ENCODE results near the gene TIMM10B.

Gene TIMM10B, protein sequence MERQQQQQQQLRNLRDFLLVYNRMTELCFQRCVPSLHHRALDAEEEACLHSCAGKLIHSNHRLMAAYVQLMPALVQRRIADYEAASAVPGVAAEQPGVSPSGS

DNA sequence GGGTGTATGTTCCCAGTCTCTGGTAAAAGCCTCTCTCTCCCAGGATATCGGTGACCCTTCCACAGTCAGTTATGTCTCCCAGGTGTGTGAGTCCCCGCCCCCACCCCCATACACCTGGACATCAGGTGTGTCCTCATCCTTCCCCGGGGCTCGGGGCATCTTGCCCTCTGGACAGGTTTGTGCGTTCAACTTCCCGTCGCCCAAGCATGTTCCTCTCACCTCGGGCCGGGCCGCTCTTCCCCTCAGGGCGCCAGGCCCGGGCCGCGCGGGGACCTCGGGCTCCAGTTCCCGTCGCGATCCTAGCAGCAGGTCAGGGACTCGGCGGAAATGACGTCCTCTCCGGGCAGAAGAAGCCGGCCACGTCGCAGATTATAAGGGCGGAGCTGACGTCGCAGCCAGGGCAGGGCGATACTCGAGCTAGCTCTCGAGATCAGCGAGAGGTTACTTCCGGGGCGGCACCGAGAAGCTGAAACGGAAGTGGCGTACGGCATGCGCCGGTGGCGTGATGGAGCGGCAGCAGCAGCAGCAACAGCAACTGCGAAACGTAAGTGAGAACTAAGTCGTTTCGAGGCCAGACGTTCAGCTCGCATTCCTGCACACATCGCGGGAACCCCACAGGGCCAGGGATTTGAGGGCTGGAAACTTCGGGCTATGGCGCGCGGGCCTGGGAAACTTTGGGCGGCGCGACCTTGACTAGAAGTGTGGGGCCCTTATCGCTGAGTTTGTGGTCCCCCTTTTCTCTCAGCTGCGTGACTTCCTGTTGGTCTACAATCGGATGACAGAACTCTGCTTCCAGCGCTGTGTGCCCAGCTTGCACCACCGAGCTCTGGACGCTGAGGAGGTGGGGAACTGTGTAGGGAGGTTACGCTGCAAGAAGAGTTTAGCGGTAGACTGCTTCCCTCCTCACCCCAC is at the start of gene TIMM10B, which contains the start of gene ARFIP2:
Gene TIMM10B (plus strand): TSS at position 490 of the 912 bp plus-strand sequence. CDS start 16 bp downstream, at position 506.
Gene ARFIP2 (minus strand): TSS at position 320 of the 912 bp plus-strand sequence. CDS start 910 bp downstream, outside the sequence.
- DNase-seq: peak; percentile 98

DNA sequence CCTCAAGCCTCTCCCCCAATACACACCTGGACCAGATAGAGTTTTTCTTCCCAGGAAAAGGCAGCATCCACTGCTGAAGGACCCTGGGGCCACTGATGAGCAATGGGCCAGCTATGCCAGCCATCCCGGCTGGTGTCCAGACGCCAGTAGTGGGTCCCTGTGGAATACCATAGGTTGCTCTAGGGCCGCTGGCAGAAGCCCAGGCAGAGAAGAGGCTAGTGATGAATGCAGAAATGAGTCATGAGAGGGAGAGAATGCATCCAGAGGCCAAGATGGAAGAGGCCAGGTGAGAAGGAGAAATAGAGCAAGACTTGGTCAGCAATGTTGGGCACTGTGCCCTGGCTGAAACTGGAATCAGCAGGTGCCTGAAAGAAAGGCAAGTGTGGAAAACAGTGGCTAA is 49.4 kb upstream of the TIMM10B start:
- no peak for DNase-seq

DNA sequence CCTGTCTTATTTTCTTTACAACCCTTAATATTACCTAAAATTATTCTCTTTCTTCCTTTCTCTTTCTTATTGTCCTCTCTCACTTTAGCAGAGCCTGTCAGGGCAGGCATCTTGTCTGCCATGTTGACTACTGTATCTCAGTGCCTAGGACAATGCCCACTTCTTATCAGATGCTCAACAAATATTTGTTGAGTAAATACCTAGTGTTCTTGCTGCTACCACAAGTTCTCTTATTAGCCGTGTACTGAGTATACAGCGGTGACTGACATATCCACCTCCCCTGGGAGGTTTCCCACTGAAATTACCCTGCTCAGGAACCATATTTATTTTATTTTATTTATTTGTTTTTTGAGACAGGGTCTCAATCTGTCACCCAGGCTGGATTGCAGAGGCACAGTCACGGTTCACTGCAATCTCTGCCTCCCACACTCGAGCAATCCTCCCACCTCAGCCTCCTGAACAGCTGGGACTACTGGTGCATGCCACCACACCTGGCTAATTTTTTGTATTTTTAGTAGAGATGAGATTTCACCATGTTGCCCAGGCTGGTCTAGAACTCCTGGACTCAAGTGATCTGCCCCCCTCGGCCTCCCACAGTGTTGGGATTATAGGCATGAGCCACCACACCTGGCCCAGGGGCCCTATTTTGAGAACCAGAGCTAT is 47.2 kb upstream of the TIMM10B start:
- DNase-seq: no peak

DNA sequence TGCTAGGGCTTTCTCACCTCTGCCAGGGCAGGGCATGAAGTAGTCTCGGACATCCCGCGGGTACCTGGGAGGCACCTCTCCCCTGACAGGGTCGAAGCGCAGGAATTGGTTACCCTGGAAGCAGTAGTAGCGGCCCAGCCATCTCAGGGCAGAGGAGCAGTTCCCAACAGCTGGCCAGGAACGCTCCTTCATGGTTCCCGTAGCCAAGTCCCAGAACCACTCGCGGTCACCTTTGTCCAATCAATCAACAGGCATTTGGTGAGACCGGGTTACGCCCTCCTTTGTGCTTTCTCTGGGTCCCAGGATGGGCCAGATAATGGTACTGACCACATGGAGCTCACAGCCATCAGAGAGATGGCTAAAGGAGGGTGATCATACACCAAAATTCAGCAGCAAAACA is 43.9 kb upstream of the TIMM10B start:
- no peak for DNase-seq

DNA sequence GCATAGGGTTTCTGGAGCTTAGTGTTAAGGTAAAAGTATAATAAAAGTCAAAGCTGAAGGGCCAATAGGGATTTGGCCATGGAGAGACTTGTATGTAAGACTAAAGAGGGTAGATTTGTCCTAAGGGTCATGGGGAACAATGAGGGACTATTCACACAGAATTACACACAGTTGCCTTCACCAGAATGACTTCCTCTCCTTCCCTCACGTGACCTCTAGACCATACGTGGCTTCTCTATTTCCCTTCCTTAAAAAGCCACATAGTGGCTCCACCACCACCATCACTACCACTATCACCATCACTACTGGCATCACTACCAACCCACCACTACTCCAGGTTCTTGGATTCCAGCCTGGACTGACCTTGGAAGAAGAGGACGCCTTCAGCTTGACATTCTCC is 43.3 kb upstream of the TIMM10B start:
- DNase-seq: no peak

DNA sequence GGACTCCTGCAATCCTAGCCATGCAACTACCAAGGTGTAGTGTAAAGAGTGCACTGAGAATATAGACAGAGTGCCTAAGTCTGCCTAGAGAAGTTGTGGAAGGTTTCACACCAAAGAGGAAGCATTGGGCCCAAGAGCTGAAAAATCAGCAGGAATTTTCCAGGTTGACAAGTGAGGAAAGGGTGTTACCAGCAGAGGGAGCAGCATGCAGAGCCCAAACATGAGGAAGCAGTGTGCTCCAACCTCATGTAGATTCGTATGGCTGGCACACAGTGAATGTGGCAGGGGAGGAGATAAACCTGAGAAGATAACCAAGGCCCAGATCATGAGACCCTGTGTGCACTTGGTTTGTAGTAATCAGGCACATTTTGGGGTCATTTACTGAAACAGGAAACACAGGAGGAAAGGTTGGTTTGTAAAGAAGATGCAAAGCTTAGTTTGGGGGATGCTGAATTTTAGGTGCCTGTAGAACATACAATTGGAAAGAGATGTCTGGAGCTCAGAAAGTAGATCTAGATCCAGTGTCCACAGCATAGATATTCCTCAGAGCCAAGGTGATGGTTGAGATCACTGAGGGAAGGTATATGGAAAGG is 42.2 kb upstream of the TIMM10B start:
- peak; percentile 59 for DNase-seq

DNA sequence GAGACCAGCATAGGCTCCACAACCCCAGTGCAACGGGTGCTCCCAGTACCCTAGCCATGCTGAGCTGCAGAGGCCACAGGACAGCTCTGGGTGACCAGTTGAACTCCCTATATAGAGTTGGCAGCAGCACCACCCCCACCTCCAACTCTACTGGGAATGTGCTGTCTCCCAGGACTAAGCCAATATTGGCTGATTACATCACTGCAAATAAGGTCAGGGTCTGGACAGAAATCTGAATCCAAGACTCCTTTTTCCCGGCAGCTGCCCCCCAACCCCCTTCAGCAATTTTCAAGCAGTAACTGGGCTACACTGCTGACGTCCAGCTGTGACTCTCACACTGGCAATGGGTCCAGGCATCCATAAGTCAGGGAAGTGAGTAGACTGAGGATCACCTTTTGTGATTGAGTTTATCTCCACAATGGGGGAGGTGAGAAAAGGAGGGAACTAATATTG is 40.4 kb upstream of the TIMM10B start, which contains the start of gene HPX:
Gene HPX (minus strand): TSS at position 82 of the 453 bp plus-strand sequence. CDS start 24 bp downstream, at position 58.
- DNase-seq: no peak

DNA sequence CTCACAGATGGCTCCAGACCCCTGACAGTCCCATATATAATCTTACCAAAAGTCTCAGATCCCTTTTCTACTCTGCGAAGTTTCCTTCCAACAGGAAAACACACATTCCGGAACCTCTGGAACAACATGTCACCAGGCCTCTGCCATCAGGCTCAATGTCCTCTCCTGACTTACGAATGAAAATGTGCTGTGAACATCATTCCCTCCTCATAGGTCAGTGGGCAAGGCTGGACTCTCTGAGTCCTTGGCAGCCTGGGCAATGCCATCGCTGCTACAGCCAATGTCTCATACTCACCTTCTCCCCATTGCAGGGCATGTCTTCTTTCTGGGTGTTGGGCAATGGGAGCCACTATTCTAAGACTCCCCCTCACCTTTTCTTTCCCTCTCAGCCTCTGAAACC is 38.9 kb upstream of the TIMM10B start:
- DNase-seq: no peak

DNA sequence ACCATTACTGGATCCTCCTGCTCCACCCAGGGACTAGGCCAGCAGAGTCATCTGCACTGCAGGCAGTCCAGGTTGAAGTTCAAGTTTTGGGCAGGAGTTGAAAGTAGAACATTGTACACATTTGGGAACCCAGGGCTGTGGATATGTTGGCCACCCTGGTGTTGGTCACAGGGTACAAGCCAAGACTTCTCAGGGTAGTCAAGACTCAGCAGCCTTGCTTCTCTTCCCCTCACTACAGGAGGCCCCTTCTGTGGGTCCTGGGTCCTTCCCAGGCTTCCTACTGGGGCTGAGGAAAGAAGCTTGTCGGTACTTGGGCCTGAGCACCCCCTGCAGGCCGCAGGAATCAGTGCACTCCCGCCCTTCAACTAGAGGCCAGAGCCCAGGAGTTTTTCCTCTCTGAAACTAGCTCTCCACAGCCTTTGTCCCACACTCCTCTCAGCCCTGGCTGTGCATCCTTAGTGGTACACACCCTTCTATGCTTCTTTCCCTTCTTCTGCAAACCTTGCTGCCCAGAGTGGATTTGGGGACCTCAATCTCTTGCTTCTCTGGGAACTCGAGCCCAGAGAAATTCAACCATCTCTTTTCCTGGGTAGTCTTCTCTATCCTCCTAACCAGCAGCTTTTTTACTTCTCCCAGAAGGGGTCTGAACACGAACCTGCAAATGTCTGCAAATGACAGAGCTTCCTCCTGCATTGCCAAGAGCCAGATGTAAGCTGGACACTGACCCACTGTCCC is 37.9 kb upstream of the TIMM10B start:
- no peak for DNase-seq

DNA sequence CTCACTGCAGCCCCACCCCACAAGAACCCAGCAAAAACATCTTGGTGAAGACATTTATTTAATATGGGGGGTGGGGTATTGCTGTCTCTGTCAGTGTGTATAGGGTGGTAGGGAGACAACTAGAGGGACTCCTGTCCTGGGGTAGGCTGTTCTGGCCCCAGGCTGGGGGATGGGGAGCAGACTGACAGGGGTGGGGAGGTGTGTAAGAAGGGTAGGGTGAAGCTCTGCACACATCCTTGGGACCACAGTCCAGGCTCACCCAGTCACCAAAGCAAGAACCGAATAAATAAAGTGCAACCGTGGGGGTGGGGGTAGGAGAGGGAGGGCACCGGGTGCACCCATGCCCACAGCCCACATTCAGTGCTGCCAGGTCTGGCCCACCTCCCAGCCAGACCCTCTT is 32.7 kb upstream of the TIMM10B start:
- no peak for DNase-seq

DNA sequence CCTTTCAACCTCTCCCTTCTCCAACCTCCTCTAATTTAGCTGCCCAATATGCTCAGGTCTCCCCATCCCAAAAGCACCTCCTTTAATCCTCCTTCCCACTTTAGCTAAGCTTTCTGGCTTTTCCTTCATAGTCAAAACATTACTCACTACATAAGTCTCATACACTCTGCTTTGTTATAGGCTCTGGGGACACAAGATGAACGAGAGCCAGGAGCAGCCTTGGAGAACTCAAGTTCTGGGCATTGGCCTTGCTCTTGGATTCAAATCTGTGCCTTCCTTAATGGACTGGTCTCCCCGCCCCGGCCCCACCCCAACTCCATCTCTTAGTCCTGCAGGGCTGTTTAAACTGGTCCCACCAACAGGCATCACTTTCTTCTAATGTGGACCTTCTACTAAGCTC is 29.1 kb upstream of the TIMM10B start:
- DNase-seq: no peak

DNA sequence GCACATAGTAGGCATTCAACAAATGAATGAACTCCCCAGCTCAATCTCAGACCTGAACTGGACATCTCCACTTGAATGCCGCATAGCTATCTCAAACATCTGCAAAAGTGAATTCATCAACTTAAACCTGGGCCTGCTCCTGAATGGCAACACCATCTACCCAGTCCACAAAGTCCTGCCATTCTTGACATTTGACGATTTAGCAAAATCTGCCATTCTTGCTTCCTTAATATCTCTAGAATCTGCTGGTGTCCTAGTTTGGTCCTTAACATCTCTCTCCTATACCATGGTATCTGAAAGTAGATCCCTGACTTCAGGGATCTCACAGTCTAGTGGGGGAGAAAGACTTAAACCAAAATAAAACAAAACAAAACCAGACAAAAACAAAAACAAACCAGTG is 28.1 kb upstream of the TIMM10B start:
- no peak for DNase-seq

DNA sequence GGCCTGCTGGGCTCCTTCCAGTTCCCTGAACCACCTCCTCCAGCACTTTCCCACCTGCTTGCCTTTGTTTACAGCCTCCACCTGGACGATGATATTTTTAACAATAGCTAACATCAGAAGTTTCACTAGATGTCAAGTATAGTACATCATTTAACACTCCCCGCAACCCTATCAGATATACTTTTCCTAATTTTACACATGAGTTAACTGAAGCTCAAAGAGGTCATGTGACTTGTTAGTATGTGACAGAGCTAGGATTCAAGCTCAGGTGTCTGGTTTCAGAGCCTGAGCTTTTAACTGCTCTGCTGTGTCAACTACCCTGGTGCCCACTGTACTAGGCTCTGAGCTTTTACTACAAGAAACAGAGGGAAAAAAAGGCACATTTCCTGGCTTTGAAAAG is 26.2 kb upstream of the TIMM10B start:
- peak; percentile 53 for DNase-seq

DNA sequence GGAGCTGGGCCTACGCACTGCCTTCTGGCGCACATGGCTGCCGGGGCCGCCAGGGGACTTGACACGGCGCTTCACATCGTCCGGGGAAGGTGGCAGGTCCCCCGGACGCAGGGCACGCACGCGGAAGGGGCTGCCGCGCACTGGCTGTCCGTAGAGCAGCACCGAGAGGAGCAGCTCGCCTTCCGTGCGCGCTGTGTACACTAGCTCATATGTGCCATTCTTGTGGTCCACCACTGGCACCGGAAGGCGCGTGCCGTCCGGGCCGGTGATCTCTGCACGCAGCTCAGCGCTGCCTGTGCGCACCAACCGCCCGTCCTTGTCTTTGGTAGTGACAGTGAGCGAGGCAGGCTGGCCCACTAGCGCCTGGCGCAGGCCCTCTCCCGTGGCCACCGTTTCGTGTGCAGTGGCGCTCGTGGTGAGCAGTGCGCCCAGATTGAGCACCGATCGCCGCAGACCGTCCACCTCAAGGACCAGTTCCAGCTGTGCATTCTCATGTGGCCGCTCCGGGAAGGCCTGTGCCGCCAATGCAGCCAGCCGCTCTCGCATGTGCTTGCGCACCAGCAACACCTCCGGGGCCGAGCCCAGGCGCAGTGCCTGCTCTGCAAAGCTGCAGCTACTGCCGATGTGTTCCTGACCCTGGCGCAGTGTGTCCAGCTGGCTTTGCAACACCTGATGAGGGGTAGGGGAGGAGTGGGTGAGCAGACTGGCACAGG is 24.8 kb upstream of the TIMM10B start:
- no peak for DNase-seq

DNA sequence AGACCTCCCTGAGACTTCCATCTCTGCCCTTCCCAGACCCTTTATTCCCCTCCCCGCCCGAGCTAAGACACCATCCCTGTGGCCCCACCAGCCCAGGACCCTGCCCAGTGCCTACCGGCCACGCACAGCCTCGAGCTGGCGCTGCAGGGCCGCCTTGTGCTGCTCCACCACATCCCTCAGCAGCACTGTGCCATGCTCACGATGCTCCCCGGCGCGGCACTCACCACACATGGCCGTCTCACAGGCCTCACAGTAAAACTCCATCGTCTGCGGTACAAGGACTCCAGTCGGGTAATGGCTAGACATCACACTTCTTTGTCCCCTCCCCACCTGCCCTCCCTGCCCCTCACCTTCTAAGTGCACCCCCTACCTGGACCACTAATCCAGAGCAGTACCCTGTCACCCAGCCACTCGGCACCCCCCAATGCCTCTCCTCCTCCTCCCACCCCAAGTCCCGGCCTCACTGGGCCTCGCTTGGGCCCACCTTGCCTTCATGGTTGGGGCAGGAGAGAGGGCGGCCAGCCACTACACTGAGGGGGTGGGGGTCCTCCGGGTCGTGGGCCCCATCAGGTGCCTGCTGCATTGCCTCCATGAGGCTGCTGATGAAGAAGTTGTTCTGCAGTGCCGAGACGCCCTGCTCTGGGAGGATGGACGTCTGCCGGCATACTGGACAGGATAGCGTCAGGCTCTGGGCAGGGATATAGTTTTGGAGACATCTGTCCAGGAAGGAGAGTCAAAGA is 23.6 kb upstream of the TIMM10B start:
- DNase-seq: no peak

DNA sequence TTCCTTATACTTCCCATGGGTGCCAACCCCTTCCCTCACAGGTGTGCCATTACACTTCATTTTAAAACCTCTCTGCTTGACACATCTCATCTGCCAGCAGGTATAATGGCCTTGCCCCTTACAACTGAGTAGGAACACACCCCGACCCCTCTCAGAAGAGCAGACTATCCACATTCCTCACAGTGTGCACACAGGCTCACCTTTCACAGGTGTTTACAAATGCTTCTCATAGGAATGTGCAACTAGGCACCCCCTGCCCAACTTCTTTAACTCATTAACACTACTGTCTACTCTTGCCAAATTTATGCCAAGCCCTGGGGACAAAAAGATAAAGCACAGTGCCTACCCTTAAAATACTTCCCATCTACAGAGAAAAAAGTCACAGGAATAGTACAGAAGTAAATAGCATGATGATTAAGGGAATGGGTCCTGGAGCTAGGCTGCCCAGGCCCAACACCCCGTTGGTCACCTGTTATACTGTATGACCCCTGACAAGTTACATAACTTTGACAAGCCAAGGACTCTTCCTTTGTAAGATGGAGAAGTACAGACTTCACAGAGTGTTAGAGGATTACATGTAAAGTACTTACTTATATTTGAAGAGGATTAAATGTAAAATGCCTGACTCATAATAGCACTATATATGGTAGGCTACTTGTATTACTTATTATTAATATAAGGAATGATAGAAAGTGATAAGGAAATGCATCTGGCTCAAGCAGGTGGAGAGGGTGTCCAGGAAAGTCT is 22.8 kb upstream of the TIMM10B start:
- DNase-seq: no peak

DNA sequence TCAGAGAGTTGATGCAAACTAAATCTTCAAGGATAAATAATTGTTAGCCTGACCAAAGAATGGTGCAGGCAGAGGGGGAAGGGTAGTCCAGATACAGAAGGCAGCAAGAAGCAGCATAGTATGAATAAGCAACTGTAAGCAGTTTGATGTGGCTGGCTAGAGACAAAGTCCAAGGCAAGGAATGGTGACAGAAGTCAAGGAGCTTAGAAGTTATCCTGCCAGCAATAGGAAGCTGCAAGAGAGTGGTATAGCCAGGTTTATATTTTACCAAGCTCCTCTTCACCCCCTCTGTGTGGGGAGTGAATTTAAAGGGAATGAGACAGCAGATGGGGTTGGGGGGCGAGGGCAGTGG is 22.2 kb upstream of the TIMM10B start:
- no peak for DNase-seq

DNA sequence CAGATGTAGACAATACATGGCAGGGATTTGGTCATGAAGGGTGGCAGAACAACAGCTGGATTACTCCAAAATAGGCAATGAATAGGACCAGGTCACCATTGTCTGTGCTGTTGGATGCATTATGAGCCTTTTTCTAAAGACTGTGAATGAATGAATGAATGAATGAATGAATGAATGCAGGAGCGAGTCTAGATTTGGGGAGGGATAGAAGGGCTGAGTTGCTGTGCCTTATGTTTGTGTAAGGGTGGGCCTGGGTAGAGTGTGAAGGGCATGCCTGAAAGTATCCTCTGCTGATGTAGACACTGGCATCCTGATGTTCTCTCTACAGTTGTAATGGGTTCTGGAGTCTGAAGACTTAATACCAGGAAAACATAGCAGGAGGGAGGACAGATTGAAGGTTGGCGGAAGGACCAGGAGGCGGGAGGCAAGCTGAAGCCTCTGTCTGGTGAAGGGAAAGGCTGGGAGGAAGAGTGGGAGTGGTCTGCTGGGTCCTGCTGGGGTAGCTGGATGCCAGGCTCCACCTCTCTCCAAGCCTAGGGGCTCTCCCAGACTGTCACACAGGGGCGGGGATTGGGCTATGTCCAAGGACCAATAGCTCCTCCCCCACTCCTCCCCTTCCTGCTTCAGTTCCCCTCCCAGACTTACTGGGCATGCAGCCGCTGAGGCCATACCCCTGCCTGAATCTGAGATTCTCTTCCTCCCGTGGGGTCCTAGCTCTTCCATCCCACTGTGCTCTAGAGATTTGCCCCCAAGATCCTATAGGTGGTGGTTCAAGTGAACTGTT is 12.4 kb upstream of the TIMM10B start:
- DNase-seq: peak; percentile 94

DNA sequence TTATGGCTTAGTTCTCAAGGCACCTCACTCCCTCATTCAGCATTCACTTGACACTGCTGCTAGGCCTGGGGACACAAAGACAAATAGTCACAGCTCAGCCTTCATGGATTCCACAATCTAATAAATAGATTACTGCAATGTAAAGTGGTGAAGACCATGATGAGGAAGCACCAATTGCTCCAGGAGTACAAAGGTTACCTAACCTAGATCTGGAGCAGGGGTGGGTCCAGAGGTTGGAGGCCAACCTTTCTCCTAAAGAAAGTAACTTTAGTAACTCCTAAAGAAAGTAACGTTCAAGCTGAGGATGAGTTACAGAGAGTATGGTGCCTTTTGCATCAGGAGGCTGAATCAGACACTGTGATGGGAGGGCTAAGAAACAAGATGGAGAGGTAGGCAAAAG is 11.7 kb upstream of the TIMM10B start:
- DNase-seq: no peak

DNA sequence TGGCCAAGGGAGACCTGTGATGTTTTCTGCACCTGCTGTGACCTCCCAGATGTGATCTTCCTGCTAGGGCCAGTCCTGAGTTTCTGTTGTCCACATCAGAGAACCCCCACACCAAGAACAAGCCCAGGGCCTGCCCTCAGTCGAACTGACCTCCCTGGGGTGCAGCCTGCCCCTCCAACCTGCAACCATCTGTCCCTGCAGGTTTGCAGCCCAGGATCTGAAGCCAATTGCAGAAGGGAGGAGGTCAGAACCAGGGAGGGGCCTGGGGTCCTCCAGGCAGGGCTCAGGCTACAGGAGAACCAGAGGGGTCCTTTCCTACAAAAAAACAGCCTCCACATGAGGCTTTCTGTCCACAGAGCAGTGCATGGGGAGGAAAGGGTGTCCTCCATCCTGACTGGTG is 8.4 kb upstream of the TIMM10B start:
- no peak for DNase-seq
